ENCODE measurements around the gene SIGLEC9. TPM values are rescaled to one million over a fixed set of nuclear protein-coding genes. Genes with fewer than 3 reads are reported as not detected.

Gene SIGLEC9
- total RNA-seq, 2 experiments from 2014 or later: 1.3 to 1.6 TPM

- Mint-ChIP-seq H3K9me3 (no peaks in the 10 kb centered on the region), H3K4me1 (peaks cover 68% of the 10 kb centered on the region), H3K27me3 (no peaks in the 10 kb centered on the region), H3K36me3 (no peaks in the 10 kb centered on the region), H3K27ac (peak overlapping the region; percentile 84), H3K4me3 (no peak overlapping the region)
- no peak for DNase-seq
Measured at GRCh38 chr19:51125421-51126075, 842 bp downstream of the SIGLEC9 start.

GRCh38 chr19:51127032-51127431 is 2.3 kb downstream of the SIGLEC9 start:
- no peaks in the 10 kb centered on the region for H3K9me3 Mint-ChIP-seq
- no peak overlapping the region for H3K27ac Mint-ChIP-seq
- peaks cover 75% of the 10 kb centered on the region for H3K4me1 Mint-ChIP-seq
- DNase-seq: no peak
- H3K4me3 Mint-ChIP-seq: no peak overlapping the region
- peaks cover 2% of the 10 kb centered on the region for H3K36me3 Mint-ChIP-seq
- no peaks in the 10 kb centered on the region for H3K27me3 Mint-ChIP-seq

GRCh38 chr19:51127755-51128154 is 3.0 kb downstream of the SIGLEC9 start:
- Mint-ChIP-seq H3K36me3 (peaks cover 2% of the 10 kb centered on the region), H3K9me3 (no peaks in the 10 kb centered on the region), H3K27me3 (no peaks in the 10 kb centered on the region), H3K4me3 (no peak overlapping the region), H3K27ac (peak overlapping the region; percentile 38), H3K4me1 (peaks cover 76% of the 10 kb centered on the region)
- no peak for DNase-seq

- no peak overlapping the region for H3K4me3 Mint-ChIP-seq
- H3K4me1 Mint-ChIP-seq: peaks cover 72% of the 10 kb centered on the region
- peaks cover 2% of the 10 kb centered on the region for H3K36me3 Mint-ChIP-seq
- H3K9me3 Mint-ChIP-seq: no peaks in the 10 kb centered on the region
- no peak for DNase-seq
- H3K27ac Mint-ChIP-seq: peak overlapping the region; percentile 21
- no peaks in the 10 kb centered on the region for H3K27me3 Mint-ChIP-seq
Measured at GRCh38 chr19:51128227-51128626, 3.5 kb downstream of the SIGLEC9 start.

- peaks cover 57% of the 10 kb centered on the region for H3K4me1 Mint-ChIP-seq
- H3K36me3 Mint-ChIP-seq: peaks cover 3% of the 10 kb centered on the region
- H3K9me3 Mint-ChIP-seq: no peaks in the 10 kb centered on the region
- no peak overlapping the region for H3K27ac Mint-ChIP-seq
- H3K27me3 Mint-ChIP-seq: no peaks in the 10 kb centered on the region
- no peak for DNase-seq
- no peak overlapping the region for H3K4me3 Mint-ChIP-seq
Measured at GRCh38 chr19:51129716-51130115, 5.0 kb downstream of the SIGLEC9 start.

- H3K4me3 Mint-ChIP-seq: peak overlapping the region; percentile 49
- peaks cover 58% of the 10 kb centered on the region for H3K4me1 Mint-ChIP-seq
- peaks cover 3% of the 10 kb centered on the region for H3K9me3 Mint-ChIP-seq
- peaks cover 3% of the 10 kb centered on the region for H3K36me3 Mint-ChIP-seq
- peak; percentile 33 for DNase-seq
- peak overlapping the region; percentile 91 for H3K27ac Mint-ChIP-seq
- no peaks in the 10 kb centered on the region for H3K27me3 Mint-ChIP-seq
Measured at GRCh38 chr19:51131780-51132680, 7.3 kb downstream of the SIGLEC9 start.

GRCh38 chr19:51135004-51135403 is 10.3 kb downstream of the SIGLEC9 start:
- no peaks in the 10 kb centered on the region for H3K27me3 Mint-ChIP-seq
- peaks cover 41% of the 10 kb centered on the region for H3K4me1 Mint-ChIP-seq
- H3K36me3 Mint-ChIP-seq: peaks cover 3% of the 10 kb centered on the region
- H3K4me3 Mint-ChIP-seq: no peak overlapping the region
- no peak overlapping the region for H3K27ac Mint-ChIP-seq
- DNase-seq: no peak
- peaks cover 3% of the 10 kb centered on the region for H3K9me3 Mint-ChIP-seq

GRCh38 chr19:51135986-51136762 is 11.5 kb downstream of the SIGLEC9 start:
- Mint-ChIP-seq H3K27me3 (no peaks in the 10 kb centered on the region), H3K4me3 (no peak overlapping the region), H3K9me3 (peaks cover 3% of the 10 kb centered on the region), H3K36me3 (peaks cover 3% of the 10 kb centered on the region), H3K4me1 (peaks cover 31% of the 10 kb centered on the region), H3K27ac (peak overlapping the region; percentile 57)
- DNase-seq: no peak

GRCh38 chr19:51136851-51137551 is 12.3 kb downstream of the SIGLEC9 start:
- H3K27me3 Mint-ChIP-seq: no peaks in the 10 kb centered on the region
- peaks cover 30% of the 10 kb centered on the region for H3K4me1 Mint-ChIP-seq
- H3K36me3 Mint-ChIP-seq: peaks cover 2% of the 10 kb centered on the region
- peak overlapping the region; percentile 57 for H3K27ac Mint-ChIP-seq
- H3K9me3 Mint-ChIP-seq: peaks cover 3% of the 10 kb centered on the region
- DNase-seq: no peak
- peak overlapping the region; percentile 7 for H3K4me3 Mint-ChIP-seq

- Mint-ChIP-seq H3K4me1 (peaks cover 24% of the 10 kb centered on the region), H3K27me3 (no peaks in the 10 kb centered on the region), H3K4me3 (no peak overlapping the region), H3K9me3 (peaks cover 3% of the 10 kb centered on the region), H3K27ac (no peak overlapping the region), H3K36me3 (peaks cover 2% of the 10 kb centered on the region)
- DNase-seq: no peak
Measured at GRCh38 chr19:51137792-51138425, 13.2 kb downstream of the SIGLEC9 start.

GRCh38 chr19:51138549-51138979 is 13.9 kb downstream of the SIGLEC9 start:
- Mint-ChIP-seq H3K27ac (no peak overlapping the region), H3K9me3 (peaks cover 3% of the 10 kb centered on the region), H3K4me3 (no peak overlapping the region), H3K36me3 (peaks cover 2% of the 10 kb centered on the region), H3K4me1 (peaks cover 24% of the 10 kb centered on the region), H3K27me3 (no peaks in the 10 kb centered on the region)
- no peak for DNase-seq

- Mint-ChIP-seq H3K27ac (no peak overlapping the region), H3K36me3 (peaks cover 2% of the 10 kb centered on the region), H3K4me1 (peaks cover 24% of the 10 kb centered on the region), H3K4me3 (no peak overlapping the region), H3K27me3 (no peaks in the 10 kb centered on the region), H3K9me3 (peaks cover 3% of the 10 kb centered on the region)
- no peak for DNase-seq
Measured at GRCh38 chr19:51139299-51140014, 14.8 kb downstream of the SIGLEC9 start.

GRCh38 chr19:51140441-51140840 is 15.7 kb downstream of the SIGLEC9 start:
- Mint-ChIP-seq H3K27ac (no peak overlapping the region), H3K4me3 (no peak overlapping the region), H3K27me3 (no peaks in the 10 kb centered on the region), H3K36me3 (no peaks in the 10 kb centered on the region), H3K9me3 (peaks cover under 1% of the 10 kb centered on the region), H3K4me1 (peaks cover 24% of the 10 kb centered on the region)
- DNase-seq: no peak

GRCh38 chr19:51141181-51141580 is 16.5 kb downstream of the SIGLEC9 start:
- Mint-ChIP-seq H3K4me3 (no peak overlapping the region), H3K27ac (no peak overlapping the region), H3K36me3 (no peaks in the 10 kb centered on the region), H3K9me3 (no peaks in the 10 kb centered on the region), H3K27me3 (no peaks in the 10 kb centered on the region), H3K4me1 (peaks cover 20% of the 10 kb centered on the region)
- no peak for DNase-seq

Data from activated naive CD8-positive, alpha-beta T cell treated with anti-CD3 and anti-CD28 coated beads for 36 hours (primary cell).